Measurements from ENCODE around the gene NFX1. TPM values are rescaled to one million over a fixed set of nuclear protein-coding genes. Genes with fewer than 3 reads are reported as not detected.

Gene NFX1
- 32.2 TPM for total RNA-seq

DNA sequence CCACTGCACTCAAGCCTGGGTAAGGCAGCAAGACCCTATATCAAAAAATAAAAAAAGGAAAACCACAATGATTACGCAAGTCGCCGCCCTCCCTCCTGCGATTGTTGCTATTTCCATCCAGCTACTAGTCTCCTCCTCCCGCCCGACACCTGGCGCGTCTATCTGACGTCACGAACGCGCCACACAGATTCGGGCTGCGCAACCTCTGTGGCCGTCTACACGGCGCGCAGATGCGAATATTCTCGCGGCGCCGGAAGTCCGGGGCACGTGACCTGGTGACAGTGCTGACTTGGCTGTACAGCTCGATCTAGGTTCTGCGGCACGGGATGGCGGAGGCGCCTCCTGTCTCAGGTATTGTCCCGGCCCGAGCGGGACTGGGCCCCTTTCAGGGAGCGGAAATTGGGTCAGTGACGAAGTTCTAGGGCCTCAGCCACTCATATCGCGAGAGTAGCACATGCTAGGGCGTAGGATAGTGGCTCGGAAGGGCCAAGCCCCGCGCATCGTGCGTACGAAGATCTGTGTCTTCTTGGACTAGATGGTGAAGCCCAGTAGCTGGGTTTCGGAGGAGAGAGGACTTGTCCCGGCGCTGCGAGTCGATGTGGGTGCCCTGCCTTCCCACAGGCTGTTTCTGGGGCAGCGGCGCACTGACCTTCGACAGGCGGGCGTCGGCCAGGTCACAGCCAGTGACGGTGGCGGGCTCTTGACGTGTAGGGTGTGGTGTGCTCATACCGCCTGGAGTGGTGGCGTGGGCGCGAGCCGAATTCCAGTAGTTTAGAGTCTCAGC, at the start of gene NFX1:
TSS of gene NFX1 (plus strand) at position 270 of the 784 bp plus-strand sequence. CDS start at position 327, 57 bp downstream.

DNA sequence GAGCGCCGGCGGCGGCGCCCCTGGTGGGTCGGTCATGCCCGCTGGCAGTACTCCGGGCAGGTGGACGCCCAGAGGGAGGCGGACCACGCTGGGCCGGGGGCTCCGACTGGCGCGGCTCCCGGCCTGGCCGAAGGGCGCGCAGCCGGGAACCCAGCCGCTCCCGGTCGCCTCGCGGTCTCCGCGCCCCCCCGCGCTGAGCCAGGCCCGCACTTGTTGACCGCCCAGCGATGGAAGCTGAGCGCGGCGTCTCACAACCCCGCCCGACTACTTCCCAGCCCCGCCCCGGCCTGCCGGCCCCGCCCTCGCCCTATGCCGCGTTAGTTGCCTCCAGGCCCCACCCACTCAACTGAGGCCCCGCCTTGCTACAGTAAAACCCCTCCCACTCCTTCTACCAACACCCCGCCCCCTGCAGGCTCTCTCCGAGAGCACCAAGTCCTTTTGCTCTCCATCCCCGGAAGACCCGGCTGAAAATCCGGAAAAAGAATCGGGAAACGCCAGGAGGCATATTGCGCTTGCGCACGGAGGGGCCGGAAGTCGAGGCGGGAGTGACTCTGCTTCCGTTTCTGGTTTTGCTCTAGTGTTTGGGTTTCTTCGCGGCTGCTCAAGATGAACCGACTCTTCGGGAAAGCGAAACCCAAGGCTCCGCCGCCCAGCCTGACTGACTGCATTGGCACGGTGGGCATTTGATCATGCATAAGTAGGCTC, 25.7 kb upstream of the NFX1 start, which contains the start of the genes BAG1 and CHMP5:
TSS of gene BAG1 (minus strand) at position 236 of the 705 bp plus-strand sequence.
TSS of gene CHMP5 (plus strand) at position 577 of the 705 bp plus-strand sequence. CDS start at position 607, 30 bp downstream.

DNA sequence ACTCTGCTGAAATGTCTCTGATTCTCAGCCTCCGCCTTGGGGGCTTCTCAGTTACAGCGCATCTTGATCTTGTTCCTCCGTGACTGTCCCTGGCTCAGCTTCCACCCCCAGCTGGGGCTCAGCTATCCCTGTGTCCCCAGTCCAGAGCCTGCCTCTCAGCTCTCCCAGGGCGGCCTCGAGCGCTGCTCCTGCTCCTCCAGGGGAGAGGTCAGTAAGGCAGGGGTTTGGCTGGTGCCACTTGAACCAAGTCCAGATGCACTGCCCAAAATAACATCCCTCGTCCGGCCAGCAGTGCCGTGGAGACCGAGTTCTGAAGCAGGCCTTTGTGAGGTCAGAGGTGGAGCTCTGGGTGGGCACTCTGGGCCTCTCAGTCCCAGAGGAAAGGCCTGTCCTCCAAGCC, 112.1 kb downstream of the NFX1 start, which contains the start of gene AQP7:
TSS of gene AQP7 (minus strand) at position 198 of the 400 bp plus-strand sequence. CDS start 1,306 bp downstream, outside the sequence.

Small RNA genes lying within 50 kb of the gene (small RNA-seq; reads per million reads assigned to genes)
- gene RF00019 (ENCODE audit: low replicate concordance): not detected

Other genes starting within 250 kb of the NFX1 start
- gene SMU1, start 213.8 kb upstream of the NFX1 start, total RNA-seq: 30.7 TPM
- gene B4GALT1, start 123.2 kb upstream of the NFX1 start, total RNA-seq: 2.2 TPM
- not detected for gene SPINK4, start 50.3 kb upstream of the NFX1 start, total RNA-seq
- gene BAG1, start 25.8 kb upstream of the NFX1 start, total RNA-seq: 34.4 TPM
- 85.8 TPM for gene CHMP5, start 25.5 kb upstream of the NFX1 start, total RNA-seq
- not detected for gene AQP7, start 112.1 kb downstream of the NFX1 start, total RNA-seq
- gene AQP3, start 157.1 kb downstream of the NFX1 start, total RNA-seq: not detected
- gene NOL6, start 183.4 kb downstream of the NFX1 start, total RNA-seq: 20.7 TPM
- gene ANKRD18B, start 233.7 kb downstream of the NFX1 start, total RNA-seq: not detected

All from parietal lobe (tissue), 2 donors.